ENCODE measurements around the gene RREB1.

GRCh38 chr6:7201444-7201731 is 93.6 kb downstream of the RREB1 start:
- TF ChIP-seq CTCF (IDR thresholded peaks at IDR 0.05; ENCODE audit: low read depth, low read length, poor library complexity, severe bottlenecking), result no peak
- TF ChIP-seq EZH2phosphoT487 (IDR thresholded peaks at IDR 0.05; ENCODE audit: borderline replicate concordance, low read length), result no peak
